ENCODE data around the gene TFAP2E. TPM values are rescaled to one million over a fixed set of nuclear protein-coding genes. Genes with fewer than 3 reads are reported as not detected.
A peak's percentile ranks its signal among the peaks of the same experiment; 100 is the strongest.

Gene TFAP2E
- total and polyA plus RNA-seq, 2 experiments from 2014 or later: 0.81 TPM; not detected in 1

DNA sequence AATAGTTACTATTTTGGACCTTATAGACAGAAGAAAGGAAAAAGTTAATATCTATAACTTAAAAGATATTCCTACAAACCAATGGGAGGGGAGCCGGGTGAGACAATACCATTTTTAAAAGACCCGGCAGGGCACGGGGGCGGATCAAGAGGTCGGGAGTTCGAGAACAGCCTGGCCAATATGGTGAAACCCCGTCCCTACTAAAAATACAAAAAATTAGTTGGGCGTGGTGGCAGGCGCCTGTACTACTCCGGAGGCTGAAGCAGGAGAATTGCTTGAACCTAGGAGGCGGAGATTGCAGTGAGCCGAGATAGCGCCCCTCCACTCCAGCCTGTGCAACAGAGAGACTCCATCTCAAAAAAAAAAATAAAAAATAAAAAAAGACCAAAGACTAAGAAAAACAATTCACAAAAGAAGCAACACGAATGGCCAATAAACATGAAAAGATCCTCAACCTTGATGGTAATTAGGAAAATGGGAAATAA is 69.4 kb downstream of the TFAP2E start:
- H3K27me3 ChIP-seq: peaks cover 27% of the 10 kb centered on the region
- H3K4me3 ChIP-seq: peak overlapping the region; percentile 54
- TF ChIP-seq, protein P1, sequence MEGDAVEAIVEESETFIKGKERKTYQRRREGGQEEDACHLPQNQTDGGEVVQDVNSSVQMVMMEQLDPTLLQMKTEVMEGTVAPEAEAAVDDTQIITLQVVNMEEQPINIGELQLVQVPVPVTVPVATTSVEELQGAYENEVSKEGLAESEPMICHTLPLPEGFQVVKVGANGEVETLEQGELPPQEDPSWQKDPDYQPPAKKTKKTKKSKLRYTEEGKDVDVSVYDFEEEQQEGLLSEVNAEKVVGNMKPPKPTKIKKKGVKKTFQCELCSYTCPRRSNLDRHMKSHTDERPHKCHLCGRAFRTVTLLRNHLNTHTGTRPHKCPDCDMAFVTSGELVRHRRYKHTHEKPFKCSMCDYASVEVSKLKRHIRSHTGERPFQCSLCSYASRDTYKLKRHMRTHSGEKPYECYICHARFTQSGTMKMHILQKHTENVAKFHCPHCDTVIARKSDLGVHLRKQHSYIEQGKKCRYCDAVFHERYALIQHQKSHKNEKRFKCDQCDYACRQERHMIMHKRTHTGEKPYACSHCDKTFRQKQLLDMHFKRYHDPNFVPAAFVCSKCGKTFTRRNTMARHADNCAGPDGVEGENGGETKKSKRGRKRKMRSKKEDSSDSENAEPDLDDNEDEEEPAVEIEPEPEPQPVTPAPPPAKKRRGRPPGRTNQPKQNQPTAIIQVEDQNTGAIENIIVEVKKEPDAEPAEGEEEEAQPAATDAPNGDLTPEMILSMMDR (IDR thresholded peaks at IDR 0.05; ENCODE audit: poor library complexity): no peak
- TF ChIP-seq EZH2 (IDR thresholded peaks at IDR 0.05; ENCODE audit: borderline replicate concordance) (no peak), EZH2phosphoT487 (IDR thresholded peaks at IDR 0.05; ENCODE audit: low read depth, severe bottlenecking, unreplicated experiment) (no peak)
- 69% methylated on average over 14 of the region's 14 CpGs for WGBS (ENCODE audit: low lambda C conversion rate, missing lambda C conversion rate)
- peak overlapping the region; percentile 77 for H3K4me2 ChIP-seq
- no peak for DNase-seq (ENCODE audit: low spot score)
- no peaks in the 10 kb centered on the region for H3K36me3 ChIP-seq (replicated peaks; ENCODE audit: insufficient read depth, low read depth)
- no peaks in the 10 kb centered on the region for H3K9me3 ChIP-seq (ENCODE audit: low read depth)
- H3K9me2 ChIP-seq (replicated peaks; ENCODE audit: insufficient read depth): no peaks in the 10 kb centered on the region
- peaks cover 19% of the 10 kb centered on the region for H3K4me1 ChIP-seq (ENCODE audit: insufficient read depth)
- H2AFZ ChIP-seq: peak overlapping the region; percentile 91
- peak overlapping the region; percentile 96 for H3K27ac ChIP-seq
- H3K79me2 ChIP-seq: peaks cover 38% of the 10 kb centered on the region
- no peaks in the 10 kb centered on the region for H4K20me1 ChIP-seq (ENCODE audit: insufficient read depth, poor library complexity, severe bottlenecking)

DNA sequence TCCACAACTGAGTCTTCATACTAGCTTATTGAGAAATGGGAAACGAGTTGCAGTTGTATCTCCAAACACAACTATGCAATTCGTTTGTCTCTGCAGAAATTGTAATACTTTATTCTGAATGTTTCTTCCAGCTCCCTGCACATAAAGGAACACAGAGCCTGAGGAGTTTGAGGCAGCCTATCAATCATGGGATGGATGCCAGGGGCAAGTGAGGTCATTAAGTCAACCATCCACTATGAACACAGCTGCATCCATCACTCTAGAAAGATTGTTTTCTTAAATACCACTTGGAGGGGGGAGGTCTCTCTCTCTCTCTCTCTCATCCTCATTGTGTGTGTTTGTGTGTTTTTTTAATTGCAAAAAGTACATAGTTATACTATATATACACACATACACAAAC is 71.1 kb downstream of the TFAP2E start:
- Histone ChIP-seq H3K4me2 (no peak overlapping the region), H3K27ac (no peak overlapping the region), H3K4me3 (no peak overlapping the region), H3K9me3 (ENCODE audit: low read depth) (no peaks in the 10 kb centered on the region), H3K9me2 (replicated peaks; ENCODE audit: insufficient read depth) (no peaks in the 10 kb centered on the region), H3K36me3 (replicated peaks; ENCODE audit: insufficient read depth, low read depth) (no peaks in the 10 kb centered on the region), H4K20me1 (ENCODE audit: insufficient read depth, poor library complexity, severe bottlenecking) (no peaks in the 10 kb centered on the region), H3K27me3 (peaks cover 27% of the 10 kb centered on the region), H2AFZ (no peak overlapping the region), H3K4me1 (ENCODE audit: insufficient read depth) (peaks cover 13% of the 10 kb centered on the region), H3K79me2 (peaks cover 21% of the 10 kb centered on the region)
- WGBS (ENCODE audit: low lambda C conversion rate, missing lambda C conversion rate): 57% methylated on average over 2 of the region's 2 CpGs
- no peak for TF ChIP-seq EZH2phosphoT487 (IDR thresholded peaks at IDR 0.05; ENCODE audit: low read depth, severe bottlenecking, unreplicated experiment)
- TF ChIP-seq, protein P1 (IDR thresholded peaks at IDR 0.05; ENCODE audit: poor library complexity): no peak
- TF ChIP-seq EZH2 (IDR thresholded peaks at IDR 0.05; ENCODE audit: borderline replicate concordance): no peak
- DNase-seq (ENCODE audit: low spot score): no peak

Other genes with a start within 250 kb of the TFAP2E start
- 77.7 and 82.3 TPM in 2 replicates for gene KIAA0319L, start 15.9 kb upstream of the TFAP2E start, total RNA-seq
- 41.5 and 56.3 TPM in 2 replicates for gene KIAA0319L, start 15.9 kb upstream of the TFAP2E start, polyA plus RNA-seq
- gene NCDN, start 15.5 kb upstream of the TFAP2E start, total RNA-seq: 11.4 and 19.6 TPM in 2 replicates
- 25.7 and 28.5 TPM in 2 replicates for gene NCDN, start 15.5 kb upstream of the TFAP2E start, polyA plus RNA-seq
- 42.6 and 44.8 TPM in 2 replicates for gene PSMB2, start 68.2 kb downstream of the TFAP2E start, total RNA-seq
- 93.8 and 98.8 TPM in 2 replicates for gene PSMB2, start 68.2 kb downstream of the TFAP2E start, polyA plus RNA-seq
- 6.3 and 9.1 TPM in 2 replicates for gene C1orf216, start 145.6 kb downstream of the TFAP2E start, total RNA-seq
- 6.3 and 8.9 TPM in 2 replicates for gene C1orf216, start 145.6 kb downstream of the TFAP2E start, polyA plus RNA-seq
- 3.7 and 4.7 TPM in 2 replicates for gene CLSPN, start 196.7 kb downstream of the TFAP2E start, total RNA-seq
- 2.2 and 2.9 TPM in 2 replicates for gene CLSPN, start 196.7 kb downstream of the TFAP2E start, polyA plus RNA-seq
- gene AGO4, start 234.7 kb downstream of the TFAP2E start, total RNA-seq: 8.3 and 12.4 TPM in 2 replicates
- 3.7 and 5.2 TPM in 2 replicates for gene AGO4, start 234.7 kb downstream of the TFAP2E start, polyA plus RNA-seq